HG03064 (cell line): ENCODE results near the gene MTX3.

Experiments
- ATAC-seq: cut with Tn5 transposase; IDR thresholded peaks from one replicate; pipeline ENCODE4 v1.9.1; 2021; ENCODE audit warnings: low read depth; ENCODE audit not compliant: unreplicated experiment

MTX3 gene

DNA sequence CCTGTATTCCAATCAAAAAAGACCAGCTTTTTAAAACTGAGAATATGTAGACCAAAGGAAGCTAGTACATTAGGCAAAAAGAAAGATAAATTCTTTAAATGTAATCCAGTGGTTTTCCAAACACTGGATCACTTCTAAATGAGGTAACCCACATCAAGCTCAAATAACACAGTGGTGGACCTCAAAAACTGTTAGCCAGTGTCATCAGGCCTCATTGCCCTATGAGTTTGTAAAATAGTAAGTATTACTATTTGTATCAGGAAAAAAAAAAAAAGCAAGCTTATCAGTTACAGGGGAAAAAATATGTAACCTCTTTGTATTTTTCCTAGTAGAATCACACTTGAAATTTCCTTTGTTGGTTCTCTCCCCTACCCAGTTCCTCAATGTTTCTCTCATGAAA, 6.7 kb downstream of the MTX3 start:
- no peak for ATAC-seq

DNA sequence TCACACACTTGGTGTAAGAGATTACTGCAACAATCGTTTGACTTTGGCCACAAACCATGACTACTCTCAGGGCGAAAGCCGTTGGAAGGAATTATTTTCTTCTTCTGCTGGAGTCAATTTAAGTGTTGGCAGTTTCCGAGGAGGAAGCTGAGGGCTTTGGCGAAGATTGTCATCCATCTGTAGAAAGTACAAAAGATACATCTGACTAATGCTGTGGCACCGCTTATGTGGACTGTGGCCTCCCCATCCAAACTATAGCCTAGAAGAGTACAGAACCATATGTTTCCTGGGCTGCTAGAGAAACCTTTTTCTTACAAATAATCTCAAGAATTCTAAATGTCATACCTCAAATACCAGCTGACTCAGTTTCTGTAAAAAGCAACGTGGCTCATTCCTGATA, 7.4 kb downstream of the MTX3 start:
- ATAC-seq = no peak

DNA sequence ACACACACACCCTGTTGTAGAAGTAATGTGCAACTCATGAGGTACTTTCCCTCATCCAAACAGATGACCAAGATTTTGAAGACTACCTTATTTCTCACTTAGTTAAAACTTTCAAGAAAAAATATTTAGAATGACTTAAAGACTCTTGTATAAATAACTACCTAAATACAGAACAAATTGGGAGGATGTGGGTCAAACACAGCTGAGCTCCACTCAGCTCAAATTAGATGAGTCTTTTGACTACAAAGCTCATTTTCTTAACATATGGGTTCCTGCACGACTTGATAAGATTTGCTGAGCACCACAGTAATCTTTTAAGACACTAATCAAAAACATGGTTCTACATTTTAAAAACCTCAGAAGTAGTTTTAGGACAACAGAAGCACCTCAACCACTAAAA, 8.9 kb downstream of the MTX3 start:
- no peak for ATAC-seq

DNA sequence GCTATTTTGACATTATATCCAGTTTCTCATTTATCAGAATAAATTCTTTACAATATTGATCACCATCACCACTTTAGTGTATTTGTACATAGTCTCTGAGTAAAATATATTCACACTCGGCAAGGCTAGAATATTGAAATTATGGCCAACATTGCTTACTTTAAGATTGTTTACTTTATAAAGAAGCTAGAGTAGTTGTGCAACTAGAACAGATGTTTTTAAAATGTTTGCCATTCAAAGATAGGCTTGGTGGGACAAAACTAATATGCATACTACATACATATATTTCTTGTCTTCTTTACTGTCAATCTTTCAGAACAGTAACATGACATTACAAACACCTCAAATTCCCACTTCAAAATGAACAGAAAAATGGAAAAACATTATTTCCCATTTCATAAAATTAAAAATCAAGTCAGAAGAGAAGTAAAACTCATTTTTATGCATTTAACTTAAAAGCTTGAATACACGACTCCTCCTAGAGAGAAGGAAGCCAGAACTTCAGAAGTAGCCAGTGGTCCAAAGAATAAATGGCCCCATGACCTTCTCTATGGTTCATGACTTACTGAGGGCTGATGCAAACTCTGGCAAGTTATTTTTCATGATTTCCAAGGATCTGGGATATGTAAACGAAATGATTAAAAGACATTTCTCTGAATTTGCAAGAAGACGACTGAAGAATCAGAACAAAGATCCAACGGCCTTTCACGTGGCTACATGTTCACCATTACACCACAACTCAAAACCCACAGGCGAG, 14.1 kb downstream of the MTX3 start:
- no peak for ATAC-seq

DNA sequence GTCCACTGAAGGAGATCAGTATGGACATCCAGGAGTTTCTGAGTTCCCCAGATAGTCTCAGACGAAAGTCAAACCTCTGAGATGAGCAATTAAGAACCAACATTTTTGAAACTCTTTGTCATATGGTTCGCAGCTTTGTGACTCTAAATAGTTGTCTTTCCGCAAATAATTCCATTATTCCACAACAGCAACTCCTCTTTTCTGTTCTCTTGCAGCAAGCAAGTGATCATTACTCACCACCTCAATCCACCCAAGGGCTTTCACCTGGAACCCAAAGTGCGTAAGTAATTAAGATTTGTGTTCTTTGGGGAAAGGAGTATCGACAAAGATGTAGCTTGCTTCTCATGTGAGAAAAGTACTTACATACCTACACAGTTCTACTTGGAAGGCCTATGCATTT, 15.6 kb downstream of the MTX3 start:
- no peak for ATAC-seq

DNA sequence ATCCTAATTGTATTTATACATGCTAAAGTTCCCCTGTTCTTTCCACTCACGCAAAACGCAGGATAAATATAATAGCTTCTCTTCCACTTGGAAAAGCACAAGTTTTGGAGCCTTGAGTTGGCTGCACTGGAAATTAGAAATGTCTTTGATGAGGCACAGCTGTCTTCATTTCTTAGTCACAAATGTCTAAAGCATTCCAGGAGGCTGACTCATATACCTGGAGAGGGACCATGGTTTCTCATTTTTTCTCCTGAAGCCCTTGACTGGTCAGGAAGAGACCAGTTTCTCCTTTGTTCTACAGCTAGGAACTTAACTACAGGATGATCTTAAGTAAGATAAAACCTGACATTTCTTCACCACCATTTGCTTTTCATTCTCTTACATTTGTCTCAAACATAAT, 16.2 kb downstream of the MTX3 start:
- ATAC-seq = no peak

DNA sequence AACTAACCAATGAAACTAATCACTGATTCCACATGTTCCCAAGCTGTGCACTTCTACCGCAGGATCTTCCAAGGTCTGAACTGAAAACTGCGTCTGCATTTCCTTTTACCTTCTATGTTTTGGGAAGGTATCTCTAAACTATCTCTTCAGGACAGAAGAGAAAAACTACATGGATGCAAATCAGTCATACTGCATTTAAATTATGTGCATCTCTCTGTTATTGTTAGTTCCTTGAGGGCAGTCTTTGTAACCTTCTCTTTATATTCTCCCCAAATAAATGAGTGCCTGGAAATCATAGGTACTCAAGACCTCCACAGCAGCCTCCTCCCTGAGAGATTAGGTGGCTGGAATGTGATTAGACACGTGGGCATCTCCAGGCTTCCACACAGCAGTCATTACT, 17.1 kb downstream of the MTX3 start:
- ATAC-seq = no peak

DNA sequence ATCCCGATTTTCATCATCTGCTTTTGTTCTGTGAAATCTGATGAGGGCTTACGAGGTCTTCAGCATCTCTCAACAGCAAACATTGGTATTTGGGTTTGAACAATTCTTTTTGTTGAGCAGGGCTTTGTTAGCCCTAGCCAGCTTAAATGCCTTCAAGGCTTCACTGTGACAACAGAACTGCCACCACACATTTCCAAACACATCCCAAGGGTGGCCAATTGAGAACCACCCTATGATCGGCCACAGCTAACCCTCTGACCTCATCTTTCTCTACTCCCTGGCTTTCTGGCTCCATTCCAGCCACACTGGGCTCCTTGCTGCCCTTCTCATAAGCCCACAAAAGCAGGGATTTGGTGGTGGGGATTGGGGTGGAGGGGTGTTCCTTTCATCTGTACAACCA, 17.6 kb downstream of the MTX3 start:
- no peak for ATAC-seq

DNA sequence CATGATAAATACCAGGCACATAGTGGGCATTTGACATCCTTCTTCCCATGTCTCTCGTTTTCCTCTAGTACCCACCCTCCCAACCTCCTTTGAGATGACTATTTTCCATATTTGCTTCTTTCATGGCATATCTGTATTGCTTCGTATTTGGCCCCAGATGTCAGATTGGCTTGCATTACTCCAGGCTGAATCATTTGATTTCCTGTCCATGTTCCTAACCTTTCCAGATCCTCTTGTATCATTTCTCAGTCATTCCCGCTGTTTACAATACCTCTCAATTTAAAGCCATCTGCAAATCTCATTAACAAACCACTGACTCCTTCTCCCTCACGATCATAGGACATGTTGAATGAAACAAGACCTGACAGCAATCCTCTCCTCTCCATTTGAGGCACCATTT, 19.9 kb downstream of the MTX3 start:
- no peak for ATAC-seq

DNA sequence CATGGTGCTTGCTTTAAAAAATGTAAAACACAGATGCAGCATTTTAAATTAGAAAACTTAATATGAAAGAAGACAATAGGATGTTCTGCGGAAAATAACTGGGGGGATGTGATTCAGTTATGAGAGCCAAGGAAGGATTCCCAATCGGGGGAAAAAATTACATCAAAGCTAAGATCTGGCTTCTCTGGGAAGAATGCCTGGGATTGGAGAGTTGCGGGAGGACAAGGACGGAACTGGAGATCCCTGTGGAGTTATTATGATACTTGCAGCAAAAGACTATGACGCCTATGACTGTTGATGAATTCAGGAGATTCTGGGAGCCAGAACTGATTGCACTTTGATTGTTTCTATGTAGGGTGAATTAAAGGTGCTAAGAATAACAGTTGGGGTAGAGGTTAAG, 24.6 kb downstream of the MTX3 start:
- no peak for ATAC-seq

DNA sequence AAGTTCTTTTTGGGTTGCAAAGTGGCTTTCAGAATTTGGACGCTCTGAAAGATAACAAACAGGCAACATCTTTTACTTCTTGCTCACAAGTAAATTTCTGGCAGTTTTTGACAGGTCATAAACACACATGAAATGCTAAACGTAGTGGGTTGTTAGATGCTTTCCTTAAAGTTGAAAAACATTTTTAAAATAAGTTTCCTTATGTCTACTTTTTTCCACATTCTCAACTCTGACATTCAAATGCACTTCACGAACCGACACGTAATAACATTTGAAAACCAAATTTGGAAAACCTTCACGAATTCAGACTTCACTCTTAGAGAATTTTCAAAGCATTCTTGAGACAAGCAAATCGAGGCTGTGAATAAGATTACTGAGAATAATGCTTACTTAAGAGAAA, 26.9 kb downstream of the MTX3 start:
- ATAC-seq = no peak

DNA sequence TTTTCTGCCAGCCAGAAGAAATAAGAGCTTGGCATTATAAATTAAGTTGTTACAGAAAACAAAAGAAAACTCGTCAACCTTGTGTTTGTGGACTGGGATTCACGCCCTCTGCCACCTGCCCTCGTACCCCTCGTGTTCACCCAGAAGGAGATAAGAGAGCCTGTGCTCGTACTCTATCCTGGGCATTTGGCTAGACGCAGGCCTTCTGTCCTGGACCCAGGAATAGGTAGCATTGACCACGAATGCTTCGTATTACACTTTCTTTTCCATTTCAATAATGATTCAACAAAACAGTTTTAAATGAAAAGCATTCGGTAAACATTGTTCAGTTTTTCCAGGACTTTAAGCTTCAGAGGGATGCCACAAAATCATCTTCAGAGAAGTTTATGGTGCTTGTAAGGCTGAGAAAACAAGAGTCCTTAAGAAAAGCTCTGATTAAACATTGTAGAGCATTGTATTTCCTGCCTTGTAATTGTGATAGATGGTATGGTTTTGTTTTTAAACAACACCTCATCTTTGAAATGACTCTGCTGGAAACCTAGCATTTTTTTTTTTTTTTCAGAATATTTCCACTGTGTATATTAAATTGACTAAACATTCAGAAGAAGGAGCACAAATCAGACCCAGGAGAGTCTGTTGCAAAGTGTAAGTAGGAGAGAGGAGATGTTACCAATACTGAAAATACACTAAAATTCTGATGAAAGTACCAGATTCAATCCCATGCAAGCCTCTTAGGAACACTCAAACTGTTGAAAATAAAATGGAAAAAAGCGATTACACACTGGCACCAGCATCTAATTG, 27.6 kb downstream of the MTX3 start:
- ATAC-seq = no peak

DNA sequence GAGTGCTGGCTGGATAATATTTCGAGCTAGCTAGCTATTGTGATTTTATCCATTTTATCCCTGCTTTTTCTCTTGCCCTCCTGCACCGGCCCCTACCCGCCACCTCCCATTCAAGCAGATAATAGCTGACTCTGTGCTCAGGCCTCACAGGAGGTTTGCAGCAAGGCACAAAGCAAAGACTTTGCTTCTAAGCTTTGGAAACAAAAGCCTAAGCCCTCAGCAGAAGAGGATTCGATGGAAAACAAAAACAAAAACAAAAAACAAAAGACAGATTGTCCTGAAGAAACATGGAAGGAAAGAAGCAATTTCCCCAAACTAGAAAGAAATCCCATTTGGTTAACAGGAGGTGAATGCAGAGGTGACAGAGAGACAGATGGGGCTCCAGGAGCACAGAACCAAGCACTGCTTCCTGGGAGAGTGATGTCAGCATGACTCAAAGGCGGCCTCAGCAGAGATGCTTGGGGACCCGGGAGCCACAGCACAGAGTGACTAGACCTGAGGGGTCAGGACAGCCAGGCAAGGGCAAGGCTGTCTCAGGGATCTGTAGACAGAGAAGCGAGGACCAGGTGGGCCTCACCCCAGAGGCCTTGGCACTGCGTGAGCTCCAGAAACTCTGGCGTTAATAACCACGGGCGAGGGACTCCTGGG, 28.4 kb downstream of the MTX3 start:
- ATAC-seq = no peak

DNA sequence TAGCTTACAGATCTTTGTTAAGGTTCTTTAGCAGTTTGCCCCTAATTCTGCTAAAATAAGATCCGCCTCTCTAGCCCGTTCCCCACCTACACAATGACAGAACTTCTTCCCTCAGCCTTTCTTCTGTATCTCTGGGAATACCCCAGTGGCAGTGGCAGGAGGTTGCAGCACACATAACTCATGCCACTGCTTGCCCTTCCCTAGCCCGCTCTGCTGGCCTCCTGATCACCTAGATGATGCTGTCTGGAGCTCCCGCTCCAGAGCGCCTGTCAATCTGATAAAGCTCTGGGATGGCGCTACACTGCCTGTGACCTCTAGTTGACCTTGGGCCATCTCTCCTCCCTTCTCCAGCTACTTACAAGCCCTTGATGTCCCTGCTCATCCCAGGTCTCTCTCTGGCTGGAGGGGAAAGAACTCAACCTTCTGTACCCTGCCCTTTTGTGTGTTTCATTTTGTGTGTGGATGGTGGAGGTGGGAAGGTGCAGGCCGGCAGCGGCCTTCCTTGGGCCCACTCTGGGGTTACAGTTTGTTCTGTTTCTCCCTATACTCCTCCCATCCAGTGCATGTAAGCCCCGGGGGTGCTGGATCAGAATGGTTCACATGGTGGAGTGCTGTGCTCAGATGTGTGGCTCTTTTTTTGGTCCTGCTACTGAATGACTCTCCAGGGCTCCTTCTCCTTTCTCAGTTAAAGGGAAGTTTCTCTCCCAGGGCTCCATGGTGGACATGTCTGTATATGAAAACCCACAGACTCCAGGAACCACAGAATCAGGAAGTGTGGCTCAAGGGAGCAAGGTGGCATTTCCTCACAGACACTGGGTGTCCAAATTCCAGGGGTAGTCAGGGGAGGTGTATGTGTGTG, 29.1 kb downstream of the MTX3 start:
- no peak for ATAC-seq

DNA sequence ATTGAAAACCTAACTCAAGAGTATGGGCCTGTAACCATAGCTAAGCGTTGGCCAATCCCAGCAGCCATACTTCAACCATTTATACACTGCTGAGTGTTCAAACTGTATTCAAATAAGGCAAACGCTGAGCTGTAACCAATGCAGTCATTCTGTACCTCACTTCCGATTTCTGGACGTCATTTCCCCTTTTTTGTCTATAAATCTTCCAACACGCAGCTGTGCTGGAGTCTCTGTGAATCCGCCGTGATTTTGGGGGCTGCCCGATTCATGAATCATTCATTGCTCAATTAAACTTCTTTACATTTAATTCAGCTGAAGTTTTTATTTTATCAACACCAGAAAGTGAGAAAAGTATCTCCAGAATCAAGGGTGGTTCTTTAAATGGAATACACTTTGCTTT, 31.7 kb downstream of the MTX3 start:
- no peak for ATAC-seq

DNA sequence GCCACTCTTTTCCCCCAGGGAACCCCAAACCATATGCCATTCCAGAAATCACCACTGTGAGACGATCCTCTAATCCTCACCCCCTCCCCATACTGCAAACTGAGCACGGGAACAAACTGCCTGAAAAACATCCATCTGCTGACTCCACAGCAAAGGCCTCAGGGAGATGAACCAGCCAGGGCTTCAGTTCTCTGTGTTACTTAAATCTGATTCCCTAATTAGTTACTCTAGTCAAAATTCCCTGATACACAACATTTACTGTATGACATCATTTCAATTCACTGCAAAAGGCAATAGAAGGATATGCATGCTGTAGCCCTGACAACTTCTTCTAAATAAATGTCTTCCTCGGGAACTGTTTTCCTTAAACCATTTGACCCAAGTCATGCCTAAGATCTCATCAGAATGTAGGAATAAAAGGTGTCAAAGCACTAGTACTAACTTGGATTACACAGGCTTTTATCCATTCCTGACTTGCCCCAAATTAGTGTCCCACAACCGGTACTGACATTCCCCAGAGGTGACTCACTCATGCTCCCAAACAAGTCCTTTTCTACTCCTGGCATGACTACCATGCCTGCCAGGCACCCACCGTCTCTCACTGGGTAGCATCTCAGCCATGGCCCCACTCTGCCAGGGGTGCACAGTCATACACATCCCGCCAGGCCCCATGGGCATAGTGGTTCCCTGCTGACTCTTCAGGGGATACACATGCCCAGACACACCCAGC, 35.0 kb downstream of the MTX3 start:
- no peak for ATAC-seq

DNA sequence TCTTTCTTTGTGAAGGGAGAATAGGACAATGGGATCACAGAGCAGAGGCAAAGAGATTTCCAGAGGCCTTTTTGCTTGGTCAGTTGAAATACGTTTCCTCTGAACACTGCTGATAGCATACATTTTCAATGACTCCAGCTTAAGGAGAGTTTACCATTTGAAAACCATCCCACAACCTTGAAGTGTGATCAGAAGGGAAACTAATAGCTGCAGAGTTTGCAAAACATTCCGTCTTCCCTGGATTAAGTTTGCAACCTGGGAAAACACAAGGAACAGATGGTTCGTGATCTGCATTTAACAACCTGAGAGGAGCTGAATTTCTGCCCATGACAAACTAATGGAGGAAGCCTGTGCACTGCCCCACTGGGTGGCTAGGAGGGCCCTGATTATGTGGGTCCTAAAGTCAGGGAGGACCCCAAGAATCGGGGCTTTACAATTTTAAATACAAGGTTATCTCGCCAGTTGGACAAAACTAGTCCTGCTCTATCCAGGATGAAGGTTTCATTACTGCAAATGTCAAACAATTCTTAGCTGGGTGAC, 35.6 kb downstream of the MTX3 start:
- no peak for ATAC-seq

DNA sequence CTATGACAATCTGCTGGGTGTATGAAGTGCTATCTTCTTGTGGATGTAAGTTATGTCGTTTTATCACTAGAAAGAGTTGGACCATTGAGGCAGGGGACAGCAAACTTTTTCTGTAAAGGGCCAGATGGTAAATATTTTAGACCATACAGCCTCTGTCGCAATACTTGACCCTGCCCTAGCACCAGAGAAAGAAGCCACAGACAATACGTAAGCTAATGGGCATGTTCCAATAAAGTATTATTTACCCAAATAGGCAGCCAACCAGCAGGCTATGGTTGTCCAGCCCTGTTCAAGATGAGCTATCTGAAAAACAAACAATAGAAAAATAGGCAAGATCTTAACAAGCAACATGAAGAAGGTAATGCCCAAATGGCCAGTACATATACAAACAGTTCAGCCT, 36.4 kb downstream of the MTX3 start:
- ATAC-seq = no peak

DNA sequence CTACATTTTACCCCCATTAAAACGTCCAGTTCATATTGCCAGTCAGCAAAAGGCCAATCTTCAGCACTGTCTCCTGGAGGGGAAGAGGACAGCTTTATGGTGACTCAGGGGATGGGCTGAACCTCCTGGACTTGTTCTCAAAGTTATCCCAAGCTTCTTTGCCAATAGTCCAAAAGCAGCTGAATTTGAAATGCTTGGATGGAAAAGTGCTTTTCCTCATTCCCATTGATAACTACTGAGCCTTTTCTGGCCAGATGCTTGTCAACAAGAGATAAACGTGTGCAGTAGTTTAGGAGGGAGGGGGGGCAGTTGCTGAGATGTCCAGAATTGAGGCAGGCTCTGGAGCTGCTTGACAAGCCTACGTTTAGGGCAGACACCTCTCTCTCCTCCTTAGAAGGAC, 43.5 kb downstream of the MTX3 start:
- no peak for ATAC-seq

DNA sequence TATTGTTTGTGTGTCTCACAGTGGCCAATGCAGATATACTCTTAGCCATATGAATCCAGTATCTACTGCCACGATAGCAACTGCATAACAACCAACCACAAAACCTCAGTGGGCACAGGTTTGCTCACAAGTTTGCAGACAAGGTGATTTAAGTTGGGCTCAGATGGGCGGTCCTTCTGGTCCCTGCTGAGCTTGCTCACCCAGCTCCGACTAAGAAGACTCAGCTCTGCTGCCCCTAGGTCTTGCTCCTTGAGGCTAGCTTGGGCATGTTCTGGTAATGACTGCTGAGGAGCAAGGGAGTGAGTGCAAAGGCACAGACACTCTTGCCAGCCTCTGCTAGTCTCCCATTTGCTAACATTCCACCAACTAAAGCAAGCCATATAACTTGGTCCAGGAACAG, 52.6 kb downstream of the MTX3 start:
- no peak for ATAC-seq
